HG03060 (cell line): ENCODE results near the gene SLC16A9.
A peak's percentile ranks its signal among the peaks of the same experiment; 100 is the strongest.
"Not testable (repeated sequence)": the region's sequence is repeated elsewhere in the genome, so short reads cannot be mapped to it uniquely, and the experiment has no call there.

Source experiments
- ATAC-seq: cut with Tn5 transposase; IDR thresholded peaks from one replicate; pipeline ENCODE4 v1.9.1; 2021; ENCODE audit warnings: low read depth, moderate number of reproducible peaks; ENCODE audit not compliant: unreplicated experiment

SLC16A9 gene

GRCh38 chr10:59709395-59710125 lies at the start of gene SLC16A9:
SLC16A9 (minus strand) TSS chr10:59709850; CDS start chr10:59684291, 25,559 bp downstream.
- ATAC-seq = peak; percentile 55

GRCh38 chr10:59757966-59758365 lies 48.3 kb upstream of the SLC16A9 start:
- no peak for ATAC-seq

GRCh38 chr10:59754951-59755350 lies 45.3 kb upstream of the SLC16A9 start:
- no peak for ATAC-seq

- no peak for ATAC-seq
Observed at GRCh38 chr10:59753267-59753666, 43.6 kb upstream of the SLC16A9 start, which contains the start of gene MRLN. MRLN (minus strand) TSS chr10:59753455.

GRCh38 chr10:59752278-59752940 lies 42.8 kb upstream of the SLC16A9 start:
- ATAC-seq = no peak

GRCh38 chr10:59750155-59750945 lies 40.7 kb upstream of the SLC16A9 start:
- ATAC-seq = no peak

GRCh38 chr10:59748834-59749233 lies 39.2 kb upstream of the SLC16A9 start:
- no peak for ATAC-seq

- no peak for ATAC-seq
Observed at GRCh38 chr10:59745163-59745650, 35.6 kb upstream of the SLC16A9 start.

GRCh38 chr10:59744762-59745161 lies 35.1 kb upstream of the SLC16A9 start:
- not testable (repeated sequence) for ATAC-seq

- ATAC-seq = not testable (repeated sequence)
Observed at GRCh38 chr10:59744156-59744555, 34.5 kb upstream of the SLC16A9 start.

GRCh38 chr10:59741583-59741982 lies 31.9 kb upstream of the SLC16A9 start:
- ATAC-seq = no peak

- ATAC-seq = no peak
Observed at GRCh38 chr10:59741048-59741447, 31.4 kb upstream of the SLC16A9 start.

GRCh38 chr10:59736749-59737148 lies 27.1 kb upstream of the SLC16A9 start:
- no peak for ATAC-seq

- ATAC-seq = no peak
Observed at GRCh38 chr10:59735296-59735695, 25.6 kb upstream of the SLC16A9 start.

GRCh38 chr10:59734014-59734462 lies 24.4 kb upstream of the SLC16A9 start:
- no peak for ATAC-seq

GRCh38 chr10:59733321-59734013 lies 23.8 kb upstream of the SLC16A9 start:
- not testable (repeated sequence) for ATAC-seq

- not testable (repeated sequence) for ATAC-seq
Observed at GRCh38 chr10:59732849-59733248, 23.2 kb upstream of the SLC16A9 start.

GRCh38 chr10:59729167-59729566 lies 19.5 kb upstream of the SLC16A9 start:
- not testable (repeated sequence) for ATAC-seq

- ATAC-seq = no peak
Observed at GRCh38 chr10:59724098-59724938, 14.7 kb upstream of the SLC16A9 start.
